Pons (tissue), 1 donor: ENCODE measurements around the gene DBF4B.
A peak's percentile ranks its signal among the peaks of the same experiment; 100 is the strongest.

Experiments
- DNase-seq: peaks from one replicate; pipeline ENCODE4 v3.0.0-alpha.2; 2016; ENCODE audit warnings: low spot score

DBF4B gene

GRCh38 chr17:44777394-44778348 lies 69.2 kb downstream of the DBF4B start:
- no peak for DNase-seq

- DNase-seq: no peak
Observed at GRCh38 chr17:44778656-44779210, 70.3 kb downstream of the DBF4B start.

GRCh38 chr17:44779211-44780025 lies 71.0 kb downstream of the DBF4B start:
- DNase-seq: peak; percentile 63

GRCh38 chr17:44780161-44780560 lies 71.7 kb downstream of the DBF4B start:
- no peak for DNase-seq

- no peak for DNase-seq
Observed at GRCh38 chr17:44780845-44781480, 72.5 kb downstream of the DBF4B start.

GRCh38 chr17:44781551-44782325 lies 73.3 kb downstream of the DBF4B start:
- no peak for DNase-seq

- DNase-seq: no peak
Observed at GRCh38 chr17:44782326-44782850, 73.9 kb downstream of the DBF4B start.

- no peak for DNase-seq
Observed at GRCh38 chr17:44785921-44786320, 77.5 kb downstream of the DBF4B start.

- no peak for DNase-seq
Observed at GRCh38 chr17:44786551-44787081, 78.2 kb downstream of the DBF4B start.

- no peak for DNase-seq
Observed at GRCh38 chr17:44787271-44787940, 78.9 kb downstream of the DBF4B start.

GRCh38 chr17:44788139-44788538 lies 79.7 kb downstream of the DBF4B start:
- no peak for DNase-seq

GRCh38 chr17:44792276-44792675 lies 83.8 kb downstream of the DBF4B start:
- DNase-seq: no peak

GRCh38 chr17:44793885-44794842 lies 85.7 kb downstream of the DBF4B start:
- DNase-seq: no peak

GRCh38 chr17:44794851-44795413 lies 86.5 kb downstream of the DBF4B start:
- DNase-seq: no peak

GRCh38 chr17:44795421-44795820 lies 87.0 kb downstream of the DBF4B start:
- no peak for DNase-seq

- DNase-seq: no peak
Observed at GRCh38 chr17:44795928-44796327, 87.5 kb downstream of the DBF4B start.

- no peak for DNase-seq
Observed at GRCh38 chr17:44796731-44797130, 88.3 kb downstream of the DBF4B start.

GRCh38 chr17:44797802-44798201 lies 89.3 kb downstream of the DBF4B start:
- no peak for DNase-seq

- DNase-seq: no peak
Observed at GRCh38 chr17:44798356-44798755, 89.9 kb downstream of the DBF4B start.
